HEK293T (cell line): ENCODE data around the gene MAP3K21.

ENCODE experiments used
- CTCF ChIA-PET: fragments of 350-600 bp; formaldehyde crosslinking; extraction: SDS; loops from one replicate; lab custom pipeline; 2021; ENCODE audit warnings: antibody characterized with exemption, inconsistent platforms; lab: Yijun Ruan, JAX
- POLR2A ChIA-PET: fragments of 350-600 bp; formaldehyde crosslinking; extraction: SDS; loops from one replicate; lab custom pipeline; 2020; ENCODE audit warnings: antibody characterized with exemption, inconsistent platforms; lab: Yijun Ruan, JAX
- DNase-seq: peaks from one replicate; pipeline ENCODE4 v3.0.0; 2012; ENCODE audit warnings: mixed read lengths; ENCODE audit errors: extremely low spot score
- ARNT ChIP-seq: fragments of 450-650 bp; IDR thresholded peaks from 2 replicates; pipeline ENCODE4 v1.6.1; 2017; ENCODE audit warnings: mild to moderate bottlenecking
- BHLHE40 ChIP-seq: fragments of 450-650 bp; IDR thresholded peaks from 2 replicates; pipeline ENCODE4 v1.6.1; 2016; ENCODE audit warnings: mild to moderate bottlenecking, moderate library complexity, borderline replicate concordance
- CTBP1 ChIP-seq: fragments of 450-650 bp; IDR thresholded peaks from 2 replicates; pipeline ENCODE4 v1.6.1; 2016; ENCODE audit warnings: borderline replicate concordance
- ELF4 ChIP-seq: fragments of 450-650 bp; IDR thresholded peaks from 2 replicates; pipeline ENCODE4 v1.6.1; 2017; ENCODE audit warnings: antibody characterized with exemption
- FOXA1 ChIP-seq: fragments of 450-650 bp; IDR thresholded peaks from 2 replicates; pipeline ENCODE4 v1.6.1; 2016; ENCODE audit warnings: mild to moderate bottlenecking
- FOXK2 ChIP-seq: fragments of 450-650 bp; IDR thresholded peaks from 2 replicates; pipeline ENCODE4 v1.6.1; 2016; ENCODE audit warnings: mild to moderate bottlenecking
- FOXM1 ChIP-seq: fragments of 450-650 bp; IDR thresholded peaks from 2 replicates; pipeline ENCODE4 v1.6.1; 2017; ENCODE audit warnings: mild to moderate bottlenecking, borderline replicate concordance
- HDGF ChIP-seq: fragments of 450-650 bp; IDR thresholded peaks from 2 replicates; pipeline ENCODE4 v1.6.1; 2017; ENCODE audit warnings: antibody characterized with exemption, borderline replicate concordance
- L3MBTL2 ChIP-seq: fragments of 450-650 bp; conservative IDR thresholded peaks from 2 replicates; pipeline ENCODE4 v1.6.1; 2016; ENCODE audit warnings: mild to moderate bottlenecking
- LEF1 ChIP-seq: fragments of 450-650 bp; IDR thresholded peaks from 2 replicates; pipeline ENCODE4 v1.6.1; 2017; ENCODE audit warnings: mild to moderate bottlenecking, borderline replicate concordance
- NFRKB ChIP-seq: fragments of 450-650 bp; IDR thresholded peaks from 2 replicates; pipeline ENCODE4 v1.6.1; 2016; ENCODE audit warnings: mild to moderate bottlenecking, moderate library complexity
- PKNOX1 ChIP-seq: fragments of 450-650 bp; IDR thresholded peaks from 2 replicates; pipeline ENCODE4 v1.6.1; 2016
- SP1 ChIP-seq: fragments of 450-650 bp; IDR thresholded peaks from 2 replicates; pipeline ENCODE4 v1.6.1; 2017
- SUZ12 ChIP-seq: fragments of 450-650 bp; IDR thresholded peaks from 2 replicates; pipeline ENCODE4 v1.6.1; 2016; ENCODE audit warnings: mild to moderate bottlenecking
- TARDBP ChIP-seq: fragments of 450-650 bp; IDR thresholded peaks from 2 replicates; pipeline ENCODE4 v1.6.1; 2016
- ZNF384 ChIP-seq: fragments of 450-650 bp; IDR thresholded peaks from 2 replicates; pipeline ENCODE4 v1.6.1; 2016

MAP3K21 gene

GRCh38 chr1:233299450-233299849 lies 28.1 kb upstream of the MAP3K21 start:
- TF ChIP-seq SUZ12 (no peak), HDGF (no peak), L3MBTL2 (no peak), SP1 (no peak), FOXM1 (no peak), BHLHE40 (no peak), CTBP1 (no peak), PKNOX1 (no peak), FOXK2 (no peak), LEF1 (no peak)
- ChIA-PET POLR2A (no interaction called here), CTCF (no interaction called here)
- no peak for DNase-seq

- TF ChIP-seq SUZ12 (no peak), NFRKB (no peak), FOXA1 (no peak), BHLHE40 (no peak)
- CTCF ChIA-PET: no interaction called here
- no peak for DNase-seq
- POLR2A ChIA-PET: no interaction called here
Observed at GRCh38 chr1:233300326-233300725, 27.2 kb upstream of the MAP3K21 start.

GRCh38 chr1:233304489-233305102 lies 22.9 kb upstream of the MAP3K21 start:
- TF ChIP-seq SUZ12 (no peak), FOXA1 (no peak)
- ChIA-PET CTCF (interaction anchor here (0.6 to 1.0 kb wide), 4 partner anchors 23 to 761 kb away, joined by 3 to 4 read pairs (median 3); partner anchors contain the start of gene MAP3K21), POLR2A (no interaction called here)
- DNase-seq: peak; percentile 40

- POLR2A ChIA-PET: no interaction called here
- no peak for DNase-seq
Observed at GRCh38 chr1:233313434-233314155, 13.9 kb upstream of the MAP3K21 start.

GRCh38 chr1:233315718-233316301 lies 11.7 kb upstream of the MAP3K21 start:
- TF ChIP-seq TARDBP (no peak), NFRKB (no peak), SP1 (no peak), SUZ12 (no peak), FOXA1 (no peak), LEF1 (no peak), HDGF (no peak), ARNT (no peak), FOXM1 (no peak), BHLHE40 (no peak), ZNF384 (no peak), FOXK2 (no peak), CTBP1 (no peak)
- no peak for DNase-seq
- POLR2A ChIA-PET: interaction anchor here (1.1 to 1.5 kb wide), 2 partner anchors 13 to 51 kb away, joined by 3 to 8 read pairs; no protein-coding TSS in a partner anchor
- CTCF ChIA-PET: no interaction called here

More at GRCh38 chr1:233313434-233314155, 13.9 kb upstream of the MAP3K21 start:
- no peak for TF ChIP-seq FOXA1
- no peak for TF ChIP-seq FOXK2
- TF ChIP-seq NFRKB: no peak
- TF ChIP-seq CTBP1: no peak
- no peak for TF ChIP-seq LEF1
- no peak for TF ChIP-seq ZNF384
- TF ChIP-seq L3MBTL2: no peak
- no peak for TF ChIP-seq PKNOX1
- no peak for TF ChIP-seq ARNT
- TF ChIP-seq FOXM1: no peak
- no peak for TF ChIP-seq ELF4
- no peak for TF ChIP-seq TARDBP
- no peak for TF ChIP-seq SUZ12
- TF ChIP-seq HDGF: no peak
- TF ChIP-seq BHLHE40: no peak
- CTCF ChIA-PET: no interaction called here

GRCh38 chr1:233316473-233316872 lies 11.1 kb upstream of the MAP3K21 start:
- DNase-seq: no peak
- ChIA-PET POLR2A (interaction anchor here (1.1 to 1.5 kb wide), 2 partner anchors 12 to 50 kb away, joined by 3 to 8 read pairs; no protein-coding TSS in a partner anchor), CTCF (interaction anchor here (0.6 kb wide), 1 partner anchor 71 kb away, joined by 3 read pairs; no protein-coding TSS in a partner anchor)
- no peak for TF ChIP-seq CTBP1
- no peak for TF ChIP-seq SUZ12
- TF ChIP-seq FOXA1: no peak
- TF ChIP-seq SP1: no peak
